ENCODE results near the gene GRAMD1B. TPM values are rescaled to one million over a fixed set of nuclear protein-coding genes. Genes with fewer than 3 reads are reported as not detected.

Gene GRAMD1B
- total RNA-seq, 2 donors from 2014 or later = 3.1 to 3.5 TPM

DNA sequence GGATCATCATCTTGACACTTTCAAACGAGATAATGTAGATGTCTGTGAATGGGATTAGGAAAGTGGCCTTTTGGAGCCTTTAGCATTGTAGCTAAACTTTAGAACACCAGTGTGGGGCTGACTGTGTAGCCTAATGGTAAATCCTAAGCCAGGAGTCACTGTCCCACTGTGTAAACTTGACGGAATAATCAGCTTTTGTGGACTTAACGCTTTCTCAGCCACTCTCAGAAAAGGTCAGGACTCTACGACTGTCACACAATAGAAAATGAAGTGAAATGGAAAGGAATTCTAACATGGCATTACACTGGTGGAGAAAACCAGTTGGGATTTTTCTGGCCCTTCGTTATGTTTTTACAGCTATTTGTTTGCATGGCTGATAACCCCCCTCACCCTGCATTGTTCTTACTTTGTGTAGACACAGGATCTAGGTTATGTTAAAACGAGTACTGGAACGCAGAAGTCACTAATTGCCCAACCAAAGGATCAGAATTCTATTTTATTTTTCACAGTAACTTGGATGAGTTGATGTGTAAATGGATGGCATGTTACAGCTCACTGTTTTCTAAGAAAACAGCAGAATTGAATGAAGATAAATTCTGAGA lies 22.0 kb upstream of the GRAMD1B start:
- intact Hi-C loops (cut with DNase I, micrococcal nuclease) = loop anchor here in 1 of 2 donors (5.0 kb wide), 1 partner anchor 69 kb away; no protein-coding TSS in a partner anchor

DNA sequence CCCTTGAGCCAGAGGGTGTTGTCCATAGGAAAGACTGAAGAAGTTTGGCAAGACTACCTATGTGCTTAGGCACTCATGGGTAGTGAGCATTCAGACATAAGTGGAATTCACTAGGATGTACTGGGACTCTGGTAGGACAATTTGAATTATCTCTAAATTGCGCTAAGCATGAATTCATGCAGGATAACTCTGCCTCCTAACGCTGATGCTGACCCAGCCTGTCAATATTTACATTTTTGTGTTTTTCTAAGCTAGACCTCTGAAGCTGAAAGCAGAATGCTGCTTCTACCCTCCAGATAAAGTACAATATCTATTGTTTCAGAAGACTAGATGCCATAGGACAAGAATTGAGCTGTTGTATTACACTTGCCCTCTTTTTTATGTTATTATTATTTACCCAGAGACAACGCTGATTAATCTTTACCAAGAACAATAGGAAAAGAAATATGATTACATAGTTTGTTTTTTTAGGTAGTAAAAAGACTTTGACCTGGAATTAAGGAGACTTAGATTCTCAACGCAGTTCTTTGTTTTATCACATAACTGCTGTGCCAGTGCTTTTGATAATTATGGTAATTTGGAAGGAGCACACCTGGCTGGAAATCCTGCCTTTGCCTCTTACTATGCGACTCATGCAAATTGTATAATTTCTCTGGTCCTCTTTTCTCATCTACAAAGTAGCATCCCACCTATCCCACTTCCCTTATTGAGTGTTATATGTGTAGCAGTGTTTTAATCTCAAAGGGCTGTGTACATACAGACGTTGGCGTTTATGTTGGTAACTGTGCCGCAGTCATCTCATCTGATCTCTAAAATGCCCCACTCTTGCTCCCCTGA lies 21.2 kb upstream of the GRAMD1B start:
- intact Hi-C loops (cut with DNase I, micrococcal nuclease) = loop anchor here in 1 of 2 donors (5.0 kb wide), 1 partner anchor 68 kb away; no protein-coding TSS in a partner anchor
- ATAC-seq (peak; percentile 66), DNase-seq (no peak)

More for the DNA sequence above, 22.0 kb upstream of the GRAMD1B start:
- DNase-seq = no peak
- ATAC-seq = peak; percentile 7

DNA sequence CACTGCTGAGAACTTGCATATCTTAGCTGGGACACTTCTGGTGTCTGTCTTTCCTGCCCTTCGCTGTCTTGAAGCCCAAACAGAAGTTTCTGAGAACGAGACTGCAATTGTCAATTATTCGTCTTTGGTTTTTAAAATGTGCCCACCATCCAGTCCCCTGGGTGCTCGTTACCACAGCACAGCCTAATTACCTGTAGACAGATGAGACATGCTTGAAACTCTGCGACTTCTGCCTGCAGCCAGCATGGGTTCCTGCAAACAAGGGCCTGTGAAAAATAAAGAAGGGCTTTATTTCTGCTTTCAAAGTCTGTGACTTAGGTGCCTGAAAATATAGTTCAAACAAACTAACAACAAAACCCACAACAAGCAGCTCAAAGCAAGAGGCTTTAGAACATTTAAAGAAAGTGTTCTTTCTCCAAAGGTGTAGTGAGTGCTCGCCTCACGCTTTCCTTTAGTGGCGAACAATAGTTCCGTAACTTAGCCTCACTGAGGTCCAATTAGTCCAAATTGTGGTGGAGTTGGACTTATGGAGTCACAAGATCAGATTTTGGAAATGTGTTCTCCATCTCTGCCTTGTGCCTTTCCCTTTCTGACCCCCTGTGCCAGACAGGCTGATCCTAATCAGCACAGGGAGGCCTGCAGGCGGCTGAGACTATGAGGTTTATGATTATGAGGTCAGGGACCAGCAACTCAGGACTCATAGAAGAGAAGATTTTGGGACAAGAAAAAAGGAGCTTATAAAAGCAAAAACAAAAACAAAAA lies 20.4 kb upstream of the GRAMD1B start:
- DNase-seq (no peak), ATAC-seq (no peak)
- intact Hi-C loops (cut with DNase I, micrococcal nuclease) = loop anchor here in 1 of 2 donors (5.0 kb wide), 1 partner anchor 68 kb away; no protein-coding TSS in a partner anchor

DNA sequence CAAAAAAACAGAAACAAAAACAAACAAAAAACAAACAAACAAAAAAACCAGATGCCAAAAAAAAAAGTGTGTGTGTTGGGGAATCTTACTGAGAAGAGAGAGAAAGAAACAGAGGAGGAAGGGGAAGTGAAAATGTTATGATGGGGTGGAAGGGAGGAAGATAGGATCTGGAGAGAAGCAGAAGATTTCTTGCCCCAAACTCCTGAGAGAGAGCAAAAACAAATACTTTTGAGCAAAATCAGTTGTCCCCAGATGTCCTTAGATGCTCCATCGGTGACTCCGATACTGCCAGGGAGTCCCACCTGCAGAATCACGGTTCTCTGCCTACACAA lies 19.9 kb upstream of the GRAMD1B start:
- DNase-seq (no peak), ATAC-seq (no peak)
- intact Hi-C loops (cut with DNase I, micrococcal nuclease) = no loop called here

DNA sequence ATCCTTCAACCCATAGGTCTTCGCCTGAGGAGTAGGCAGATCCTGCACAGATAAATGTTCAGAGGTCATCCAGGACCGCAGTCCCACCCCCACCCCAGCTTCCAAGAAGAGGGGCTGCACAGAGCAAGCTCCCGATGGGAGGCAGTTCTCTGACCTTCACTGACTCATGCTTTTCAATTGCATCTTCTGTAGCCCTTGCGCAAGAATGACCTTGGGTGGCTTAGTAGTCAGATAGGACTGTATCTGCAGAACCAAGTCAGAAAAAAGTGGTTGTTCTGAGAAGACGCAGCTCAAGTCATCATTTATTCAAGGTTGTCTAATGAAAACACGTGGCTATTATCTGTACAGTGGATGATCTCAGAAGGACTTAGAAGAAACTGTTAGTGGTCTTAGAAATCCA lies 16.4 kb upstream of the GRAMD1B start:
- no peak for DNase-seq
- ATAC-seq = no peak

DNA sequence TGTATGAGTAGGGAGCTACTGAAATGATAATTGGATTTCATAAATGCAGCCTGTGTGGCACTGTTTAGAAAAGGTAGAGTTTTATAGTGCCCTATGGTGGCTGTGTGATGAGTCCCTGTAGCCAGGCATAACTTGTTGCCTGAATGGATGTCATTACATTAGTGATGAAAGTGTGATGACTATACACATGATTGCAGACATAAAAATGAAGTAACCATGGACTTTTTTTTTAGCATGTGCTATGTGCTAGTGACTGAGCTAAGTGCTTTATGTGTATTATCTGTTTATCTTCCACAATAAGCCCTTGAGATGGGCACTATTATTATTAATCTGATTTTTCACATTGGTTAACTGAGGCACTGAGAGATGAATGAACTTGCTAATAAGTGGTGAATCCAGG lies 13.5 kb upstream of the GRAMD1B start:
- intact Hi-C loops (cut with DNase I, micrococcal nuclease) = no loop called here
- DNase-seq = no peak
- no peak for ATAC-seq

More for the DNA sequence above, 16.4 kb upstream of the GRAMD1B start:
- intact Hi-C loops (cut with DNase I, micrococcal nuclease) = no loop called here

DNA sequence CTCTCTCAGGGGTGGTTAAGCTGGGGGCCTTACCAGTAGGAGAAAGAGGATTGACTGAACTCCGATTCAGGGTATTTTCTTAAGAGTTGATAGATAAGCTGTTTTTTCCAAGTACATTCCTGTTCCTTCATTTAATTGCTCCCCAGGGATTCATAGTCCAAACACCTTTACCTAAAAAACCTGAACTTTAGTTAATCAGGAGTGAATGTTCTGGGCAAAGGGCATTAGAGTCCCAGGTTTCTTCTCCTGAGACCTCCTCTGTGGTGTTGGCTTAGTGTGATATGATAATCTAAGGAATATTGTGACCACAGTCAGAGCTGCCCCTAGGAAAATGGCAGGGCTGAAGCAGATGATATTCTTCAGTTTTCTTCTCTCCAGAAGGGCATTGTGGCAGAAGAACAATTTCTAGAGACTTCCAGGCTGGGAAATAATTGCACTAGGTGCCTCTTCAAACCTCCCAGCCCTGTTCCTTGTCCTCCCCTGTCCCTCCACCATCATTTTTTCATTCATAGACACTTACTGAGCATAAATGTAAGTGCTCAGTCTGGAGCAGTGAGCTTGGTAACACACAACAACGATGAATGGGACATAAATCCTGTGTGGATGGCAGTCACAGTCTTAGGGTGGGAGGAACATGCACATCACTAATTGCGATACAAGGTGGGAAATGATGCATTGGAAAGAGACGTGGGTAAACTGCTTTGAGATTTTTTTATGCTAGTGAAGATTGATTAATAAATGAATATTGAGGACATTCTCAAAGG lies 11.5 kb upstream of the GRAMD1B start:
- intact Hi-C loops (cut with DNase I, micrococcal nuclease) = no loop called here
- no peak for ATAC-seq
- DNase-seq = no peak

DNA sequence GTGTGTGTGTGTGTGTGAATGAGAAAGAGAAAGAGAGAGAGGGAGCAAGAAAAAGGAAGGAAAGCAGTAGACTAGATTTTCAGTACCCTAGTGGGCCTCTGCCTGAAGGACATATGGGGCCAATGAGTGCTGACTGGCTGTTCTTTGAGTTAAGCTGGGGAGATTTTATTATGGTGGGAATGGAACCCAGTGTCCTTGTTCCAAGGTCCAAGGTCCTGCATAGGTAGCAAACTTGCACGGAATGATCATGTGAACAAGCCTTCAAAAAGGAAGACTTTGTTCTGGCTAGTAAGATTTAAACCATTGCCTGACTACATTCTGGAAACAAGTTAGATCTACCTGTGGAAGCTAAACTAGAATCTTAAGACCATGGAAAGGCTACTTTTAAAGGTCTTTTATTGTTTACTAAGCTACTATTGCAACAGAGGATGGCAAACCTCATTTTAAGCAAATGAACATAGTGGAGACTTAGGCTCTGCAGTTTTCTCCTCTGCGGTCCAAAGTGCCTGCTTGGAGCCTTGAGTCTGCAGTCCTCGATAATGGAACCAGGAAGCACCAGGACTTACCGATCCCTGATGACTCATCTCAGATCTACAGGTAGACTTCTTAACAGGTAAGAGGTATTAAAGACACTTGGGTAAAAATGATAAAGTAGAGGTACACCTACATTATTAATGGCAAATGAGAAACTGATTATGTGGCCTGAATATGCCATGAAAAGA lies 10.2 kb upstream of the GRAMD1B start:
- no peak for DNase-seq
- peak; percentile 96 for ATAC-seq
- intact Hi-C loops (cut with DNase I, micrococcal nuclease) = no loop called here

DNA sequence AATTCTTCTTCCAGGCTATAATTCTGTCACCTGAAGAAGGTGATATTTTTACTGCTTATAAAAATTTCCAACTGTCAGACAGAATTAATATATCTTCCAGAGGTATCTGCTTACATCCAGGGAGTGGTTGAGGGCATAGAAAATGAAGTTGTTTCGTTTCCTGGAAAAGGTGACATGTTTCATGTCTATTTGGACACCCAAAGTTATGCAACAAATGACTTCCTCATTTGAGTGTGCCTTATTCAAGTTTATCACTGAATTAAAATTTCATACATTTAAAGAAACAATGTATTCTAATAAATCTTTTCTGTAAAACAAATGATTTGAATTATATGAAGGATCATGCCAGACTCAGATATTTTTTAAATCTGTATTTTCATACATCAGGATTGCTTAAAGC lies 8.5 kb upstream of the GRAMD1B start:
- intact Hi-C loops (cut with DNase I, micrococcal nuclease) = no loop called here
- ATAC-seq (no peak), DNase-seq (no peak)

DNA sequence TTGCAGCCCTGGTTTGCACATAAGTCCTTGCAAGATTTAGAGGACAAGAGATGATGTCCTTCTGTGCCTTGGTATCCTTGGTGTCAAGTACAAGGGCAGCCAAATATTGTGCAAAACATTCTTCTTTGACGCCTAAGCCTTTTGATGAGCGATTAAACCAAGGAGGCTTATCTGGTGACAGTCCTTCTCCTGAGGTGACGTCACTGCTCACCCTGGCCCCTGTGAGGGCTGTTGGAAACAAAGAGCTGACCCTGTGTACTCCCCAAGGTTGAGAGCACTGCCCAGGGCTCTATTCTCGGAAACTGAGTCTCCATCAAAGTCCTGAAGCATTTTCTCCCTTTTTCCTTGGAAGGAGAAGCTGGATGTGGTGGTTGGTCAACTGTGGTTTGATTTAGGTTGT lies 4.7 kb upstream of the GRAMD1B start:
- DNase-seq = no peak
- intact Hi-C loops (cut with DNase I, micrococcal nuclease) = no loop called here

DNA sequence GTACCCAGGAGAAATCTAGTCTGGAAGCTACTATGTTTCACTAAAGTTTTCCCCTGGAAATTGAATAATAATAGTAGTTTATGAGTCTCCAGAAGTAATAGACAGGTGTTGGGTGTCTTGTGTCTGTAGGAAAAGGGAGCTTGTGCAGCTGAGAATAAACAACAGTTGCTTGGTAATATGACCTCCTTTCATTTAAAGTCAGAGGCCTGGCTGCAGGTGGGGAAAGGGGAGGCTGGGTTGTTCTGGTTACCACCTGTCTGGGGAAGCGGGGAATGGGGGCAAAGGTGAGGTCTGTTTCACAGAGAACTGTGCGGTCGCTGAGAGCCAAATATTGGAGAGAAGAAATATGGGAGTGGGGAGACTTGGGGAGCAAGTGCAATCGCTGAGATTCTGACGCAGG lies 3.3 kb upstream of the GRAMD1B start:
- intact Hi-C loops (cut with DNase I, micrococcal nuclease) = no loop called here
- DNase-seq (no peak), ATAC-seq (no peak)

More for the DNA sequence above, 4.7 kb upstream of the GRAMD1B start:
- ATAC-seq = no peak

DNA sequence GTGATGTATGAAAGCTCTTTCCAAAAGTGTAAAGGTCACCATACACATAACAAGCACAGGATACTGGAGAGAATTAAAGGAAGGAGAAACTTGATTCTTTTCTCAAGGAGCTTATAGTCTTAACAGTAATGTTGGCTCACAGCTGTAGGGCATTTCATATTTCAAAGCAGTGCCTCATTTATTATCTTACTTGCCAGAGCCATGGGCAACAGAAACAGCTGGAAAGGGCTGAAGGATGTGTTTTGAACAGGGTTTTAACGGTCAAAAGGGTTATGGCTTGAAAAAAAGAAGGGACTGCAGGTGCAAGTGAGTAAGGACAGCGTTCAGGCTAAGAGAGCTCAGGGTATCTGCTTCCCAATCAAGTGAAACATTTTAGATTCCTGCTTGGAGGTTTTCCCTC lies 2.7 kb upstream of the GRAMD1B start:
- DNase-seq (no peak), ATAC-seq (no peak)
- intact Hi-C loops (cut with DNase I, micrococcal nuclease) = no loop called here

DNA sequence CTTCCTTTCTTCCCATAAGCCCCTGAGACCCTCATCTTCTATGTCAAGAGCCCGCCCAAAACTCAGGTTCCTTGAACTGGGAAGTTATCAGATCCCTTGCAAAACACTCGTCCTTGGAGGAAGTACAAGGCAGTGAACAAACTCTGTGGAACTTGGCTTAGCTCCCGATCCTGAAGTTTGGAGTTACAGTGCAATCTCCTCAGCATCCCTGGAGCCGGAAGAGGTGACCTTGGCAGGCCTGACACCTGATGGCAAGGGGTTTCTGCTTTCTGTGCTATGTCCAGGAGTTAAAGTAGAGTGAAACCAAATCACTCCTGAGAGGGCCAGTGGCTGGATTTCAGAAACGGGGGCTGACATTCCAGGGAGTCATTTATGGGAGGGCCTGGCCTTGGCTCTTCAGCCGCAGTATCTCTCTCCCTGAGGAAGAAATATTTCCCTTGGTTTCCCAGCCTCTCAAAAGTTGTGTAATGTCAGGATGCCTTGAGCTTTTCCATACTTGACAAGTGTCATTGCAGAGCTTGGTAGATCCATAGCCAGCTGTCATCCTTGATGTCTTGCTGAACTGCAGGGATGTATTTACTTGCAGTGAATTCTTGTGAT lies 1.9 kb upstream of the GRAMD1B start:
- ATAC-seq = no peak
- DNase-seq = no peak
- intact Hi-C loops (cut with DNase I, micrococcal nuclease) = no loop called here

DNA sequence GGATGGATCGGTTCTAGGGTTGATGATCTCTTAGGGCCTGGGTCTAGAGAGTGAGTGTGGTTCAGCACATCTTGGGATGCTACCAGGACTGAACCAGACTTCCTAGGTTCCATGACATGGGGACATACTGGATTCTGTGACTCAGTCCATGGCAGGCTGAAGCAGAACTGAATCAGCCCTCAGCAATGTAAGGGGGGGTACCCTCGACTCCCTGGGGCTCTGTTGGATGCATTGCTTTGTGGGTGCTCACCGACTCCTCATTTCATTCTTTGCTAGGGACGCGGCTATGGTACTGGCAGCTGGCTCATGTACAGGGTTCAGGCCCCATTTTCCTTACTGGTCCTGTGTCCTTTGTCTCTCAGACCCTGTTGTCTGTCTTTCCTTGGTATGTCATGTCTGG lies 733 bp upstream of the GRAMD1B start:
- DNase-seq (no peak), ATAC-seq (no peak)
- intact Hi-C loops (cut with DNase I, micrococcal nuclease) = no loop called here

DNA sequence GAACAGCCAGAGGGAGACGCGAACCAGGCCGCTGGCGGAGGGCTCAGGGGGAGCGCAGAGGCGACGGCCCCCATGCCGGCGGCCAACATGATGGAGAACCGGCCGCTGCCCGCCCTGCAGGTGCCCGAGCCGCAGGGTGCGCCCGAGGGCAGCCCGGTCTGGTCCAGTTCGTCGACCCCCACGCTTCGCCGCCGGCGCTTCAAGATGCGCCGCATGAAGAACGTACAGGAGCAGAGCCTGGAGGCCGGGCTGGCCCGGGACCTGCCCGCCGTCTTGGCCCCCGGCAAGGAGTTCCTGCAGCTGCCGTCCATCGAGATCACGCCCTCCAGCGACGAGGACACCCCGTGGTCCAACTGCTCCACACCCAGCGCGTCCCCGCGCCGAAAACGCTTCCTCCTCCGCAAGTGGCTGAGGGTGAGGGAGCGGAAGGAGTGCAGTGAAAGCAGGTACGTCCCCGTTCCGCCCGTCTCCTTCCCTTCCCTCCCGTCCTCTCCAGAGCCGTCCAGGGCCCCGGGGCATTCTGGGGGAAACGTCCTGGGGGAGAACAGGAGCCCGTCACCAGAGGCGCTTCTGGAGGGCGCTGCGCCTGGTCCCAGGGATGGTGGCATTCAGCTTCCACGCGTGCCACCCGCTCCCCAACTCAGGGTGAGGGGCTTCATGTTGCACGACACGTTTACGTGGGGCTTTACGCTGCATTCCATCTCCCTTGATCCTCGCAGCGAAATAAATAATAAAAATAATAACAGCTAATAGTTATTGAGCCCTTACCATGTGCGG lies 840 bp downstream of the GRAMD1B start:
- ATAC-seq = peak; percentile 85
- intact Hi-C loops (cut with DNase I, micrococcal nuclease) = no loop called here
- DNase-seq = peak; percentile 70 to 78

DNA sequence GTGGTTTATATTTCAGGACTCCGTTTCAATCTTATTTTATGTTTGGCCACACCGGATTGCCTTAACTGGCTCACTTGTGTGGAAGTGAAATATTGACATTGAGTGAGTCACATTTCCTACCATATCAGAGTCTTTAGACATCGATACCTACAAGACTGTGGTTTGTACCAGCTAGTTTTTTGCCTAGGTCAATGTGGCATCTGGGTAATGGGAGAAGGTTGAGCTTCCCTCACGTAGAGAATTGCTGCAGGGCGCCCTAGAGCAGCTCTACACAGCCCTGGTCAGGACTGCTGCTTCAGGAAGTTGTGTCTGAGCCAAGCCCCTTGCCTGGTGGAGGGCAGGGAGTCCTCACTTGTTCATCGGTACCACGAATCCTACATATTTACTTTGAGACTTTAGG lies 1.6 kb downstream of the GRAMD1B start:
- no peak for ATAC-seq
- intact Hi-C loops (cut with DNase I, micrococcal nuclease) = no loop called here
- no peak for DNase-seq

DNA sequence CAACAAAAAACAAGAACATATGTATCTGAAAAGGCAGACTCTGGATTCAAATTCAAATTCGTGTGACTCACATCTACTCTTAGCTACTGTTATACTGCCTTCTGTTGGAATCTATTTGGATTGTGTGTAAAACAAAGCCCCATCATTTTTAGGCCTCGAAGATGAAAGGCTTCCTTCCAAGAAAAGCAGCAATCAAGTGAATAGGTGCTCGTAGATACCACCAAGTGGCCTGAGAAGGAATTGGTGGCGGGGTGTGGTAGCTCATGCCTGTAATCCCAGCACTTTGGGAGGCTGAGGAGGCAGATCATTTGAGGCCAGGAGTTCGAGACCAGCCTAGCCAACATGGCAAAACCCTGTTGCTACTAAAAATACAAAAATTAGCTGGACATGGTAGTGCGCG lies 4.2 kb downstream of the GRAMD1B start:
- intact Hi-C loops (cut with DNase I, micrococcal nuclease) = no loop called here
- DNase-seq = no peak
- peak; percentile 27 for ATAC-seq

All from left colon (tissue), 2 donors.